OCI-LY3 (cell line): ENCODE data around the gene STKLD1.
A peak's percentile ranks its signal among the peaks of the same experiment; 100 is the strongest.

Experiments used
- H2AFZ ChIP-seq: fragments of 200-600, 300-600 bp; shearing (Covaris generic); 2 replicates; pipeline ENCODE4 v1.6.0; 2014; ENCODE audit warnings: antibody characterized with exemption, low read depth, low read length
- H3K27ac ChIP-seq: fragments of 200-600, 300-600 bp; sonication (generic); 2 replicates; pipeline ENCODE4 v1.5.1; 2014; ENCODE audit warnings: mild to moderate bottlenecking, low read length, moderate library complexity, mixed read lengths
- H3K27me3 ChIP-seq: fragments of 200-600, 300-600 bp; sonication (generic); 2 replicates; pipeline ENCODE4 v1.6.1; 2014; ENCODE audit warnings: low read depth, low read length, mixed read lengths
- H3K36me3 ChIP-seq: fragments of 200-600, 300-600 bp; sonication (generic); replicated peaks from 2 replicates; pipeline ENCODE3; 2014; ENCODE audit warnings: low read depth, low read length, mixed read lengths
- H3K4me1 ChIP-seq: fragments of 300-600, 200-600 bp; sonication (generic); 2 replicates; pipeline ENCODE4 v1.6.1; 2014; ENCODE audit warnings: low read length, mixed read lengths
- H3K4me2 ChIP-seq: fragments of 200-600, 300-600 bp; sonication (generic); 2 replicates; pipeline ENCODE4 v1.6.1; 2014; ENCODE audit warnings: low read length, mixed read lengths
- H3K4me3 ChIP-seq: fragments of 300-600, 200-600 bp; sonication (generic); 2 replicates; pipeline ENCODE4 v1.5.1; 2014; ENCODE audit warnings: antibody characterized with exemption, mild to moderate bottlenecking, low read length, moderate library complexity
- H3K79me2 ChIP-seq: fragments of 300-600, 200-600 bp; shearing (Covaris generic); 2 replicates; pipeline ENCODE4 v1.6.1; 2014; ENCODE audit warnings: mild to moderate bottlenecking, low read length, mixed read lengths
- H3K9ac ChIP-seq: fragments of 300-600, 200-600 bp; shearing (Covaris generic); 2 replicates; pipeline ENCODE4 v1.6.0; 2014; ENCODE audit warnings: mild to moderate bottlenecking, low read length, moderate library complexity
- H3K9me3 ChIP-seq: fragments of 200-600, 300-600 bp; shearing (Covaris generic); 2 replicates; pipeline ENCODE4 v1.6.1; 2014; ENCODE audit warnings: low read length, mixed read lengths; ENCODE audit not compliant: insufficient read depth
- H4K20me1 ChIP-seq: fragments of 200-600, 300-600 bp; sonication (generic); 2 replicates; pipeline ENCODE4 v1.6.1; 2016; ENCODE audit warnings: low read length, mixed read lengths; ENCODE audit not compliant: insufficient read depth
- CTCF ChIP-seq: fragments of 200-600, 300-600 bp; sonication (generic); IDR thresholded peaks from 2 replicates; pipeline ENCODE4 v1.5.1; 2014; ENCODE audit warnings: antibody characterized with exemption, low read length, low read depth
- EZH2phosphoT487 ChIP-seq: fragments of 200-600 bp; shearing (Covaris generic); IDR thresholded peaks from 2 replicates; pipeline ENCODE4 v1.6.1; 2018; ENCODE audit warnings: antibody characterized with exemption, mixed run types, low read depth

STKLD1 gene

DNA sequence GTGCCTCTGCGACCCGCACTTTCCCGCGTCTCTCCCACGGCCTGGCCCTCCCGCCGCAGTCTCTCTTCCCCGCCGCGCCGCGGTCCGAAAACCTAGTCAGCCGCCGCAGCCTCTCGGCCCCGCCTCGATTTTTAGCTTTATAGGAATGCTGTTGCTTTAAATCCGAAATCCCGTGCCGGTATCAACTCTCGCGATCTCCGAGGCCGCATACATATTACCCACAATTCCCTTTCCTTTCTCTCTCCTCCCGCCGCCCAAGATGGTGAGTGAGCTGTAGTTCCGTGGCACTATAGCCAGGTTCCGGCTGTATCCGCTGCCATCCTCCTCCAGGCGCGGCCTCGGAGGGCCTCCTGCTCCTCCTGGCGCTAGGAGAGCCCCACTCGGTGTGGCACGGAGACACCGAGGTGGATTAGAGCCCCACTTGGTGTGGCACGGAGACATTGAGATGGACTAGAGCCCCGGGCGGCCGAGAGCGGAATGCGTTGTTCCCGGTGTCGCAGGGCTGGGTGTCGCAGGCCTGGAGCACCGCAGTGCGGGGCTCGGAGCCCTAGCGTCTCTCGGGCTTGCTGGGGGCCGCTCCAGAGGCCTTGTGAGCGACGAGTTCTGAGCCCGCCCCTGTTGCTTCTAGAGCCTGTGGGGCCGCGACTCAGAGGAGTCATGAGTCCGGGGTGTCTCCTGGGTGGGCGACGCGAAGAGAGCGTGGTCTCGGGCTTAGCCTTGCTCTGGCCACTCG, 28.0 kb upstream of the STKLD1 start, which contains the start of the genes MED22 and RPL7A:
Gene MED22 (minus strand): TSS at position 147 of the 733 bp plus-strand sequence. CDS start 1,469 bp downstream, outside the sequence.
Gene RPL7A (plus strand): TSS at position 234 of the 733 bp plus-strand sequence. CDS start 26 bp downstream, at position 260.
- peak within 1 kb of the TSS; percentile 96 for H3K4me2 ChIP-seq
- H3K79me2 ChIP-seq, result peaks cover 51% of the 10 kb centered on the region
- H3K27ac ChIP-seq, result peak within 1 kb of the TSS; percentile 81
- TF ChIP-seq EZH2phosphoT487, result no peak
- no peak for TF ChIP-seq CTCF
- H3K9me3 ChIP-seq, result no peaks in the 10 kb centered on the region
- peaks cover 78% of the 10 kb centered on the region for H3K36me3 ChIP-seq
- peaks cover 42% of the 10 kb centered on the region for H4K20me1 ChIP-seq
- H3K4me3 ChIP-seq, result peak within 1 kb of the TSS; percentile 89
- H3K27me3 ChIP-seq, result no peaks in the 10 kb centered on the region
- no peak within 1 kb of the TSS for H2AFZ ChIP-seq
- H3K4me1 ChIP-seq, result peaks cover 20% of the 10 kb centered on the region
- peak within 1 kb of the TSS; percentile 100 for H3K9ac ChIP-seq

DNA sequence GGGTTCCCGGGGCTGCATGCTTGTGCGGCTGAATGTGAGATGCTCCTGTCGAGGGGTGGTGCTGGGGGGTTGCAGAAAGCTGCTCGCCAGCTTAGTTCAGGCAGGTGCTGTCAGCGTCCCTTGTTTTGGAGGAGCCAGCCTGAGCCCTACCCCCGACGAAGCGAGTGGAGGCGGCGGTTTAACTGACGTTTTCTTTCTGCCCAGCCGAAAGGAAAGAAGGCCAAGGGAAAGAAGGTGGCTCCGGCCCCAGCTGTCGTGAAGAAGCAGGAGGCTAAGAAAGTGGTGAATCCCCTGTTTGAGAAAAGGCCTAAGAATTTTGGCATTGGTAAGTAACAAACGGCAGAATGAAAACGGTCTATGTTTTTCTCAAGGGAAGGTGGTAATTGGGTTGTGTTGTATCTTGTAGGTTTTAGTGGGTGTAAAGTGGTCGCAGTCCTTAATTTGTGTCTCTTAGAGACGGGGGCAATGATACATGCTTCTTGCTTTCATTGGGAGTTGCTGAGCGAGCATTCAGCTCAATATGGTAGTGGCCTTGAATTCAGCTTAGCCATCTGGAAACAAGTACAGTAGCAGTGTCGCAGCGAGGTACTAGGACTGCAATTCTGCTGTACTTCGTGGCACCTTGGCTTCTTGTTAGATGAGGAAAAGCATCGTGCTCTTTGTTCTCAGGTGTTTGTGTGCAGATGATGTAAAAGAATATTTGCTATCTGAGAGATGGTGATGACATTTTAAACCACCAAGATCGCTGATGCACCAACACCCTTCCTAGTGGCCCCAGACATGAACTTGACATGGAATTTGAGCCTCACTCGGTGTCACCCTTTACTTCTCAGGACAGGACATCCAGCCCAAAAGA, 27.2 kb upstream of the STKLD1 start:
- H3K4me2 ChIP-seq, result peak overlapping the region; percentile 96
- peaks cover 20% of the 10 kb centered on the region for H3K4me1 ChIP-seq
- peak overlapping the region; percentile 89 for H3K4me3 ChIP-seq
- H3K9ac ChIP-seq, result peak overlapping the region; percentile 100
- H3K27me3 ChIP-seq, result no peaks in the 10 kb centered on the region
- peaks cover 74% of the 10 kb centered on the region for H3K36me3 ChIP-seq
- no peak for TF ChIP-seq CTCF
- TF ChIP-seq EZH2phosphoT487, result no peak
- H3K79me2 ChIP-seq, result peaks cover 51% of the 10 kb centered on the region
- H4K20me1 ChIP-seq, result peaks cover 42% of the 10 kb centered on the region
- H3K9me3 ChIP-seq, result no peaks in the 10 kb centered on the region
- no peak overlapping the region for H2AFZ ChIP-seq
- H3K27ac ChIP-seq, result peak overlapping the region; percentile 81

GRCh38 chr9:133349965-133350616, 26.1 kb upstream of the STKLD1 start:
- Histone ChIP-seq H3K36me3 (peaks cover 63% of the 10 kb centered on the region), H3K27me3 (no peaks in the 10 kb centered on the region), H3K79me2 (peaks cover 57% of the 10 kb centered on the region), H3K4me1 (peaks cover 25% of the 10 kb centered on the region), H3K4me3 (0 out of 2 replicates have a peak overlapping the region, but pooled peaks have one; percentile 89), H4K20me1 (peaks cover 42% of the 10 kb centered on the region), H3K4me2 (peak overlapping the region; percentile 96; the same call in 1 of the 2 replicates), H3K27ac (no peak overlapping the region), H3K9me3 (no peaks in the 10 kb centered on the region), H3K9ac (no peak overlapping the region), H2AFZ (no peak overlapping the region)
- TF ChIP-seq CTCF (no peak), EZH2phosphoT487 (no peak)
